OCI-LY7 (cell line): Measurements from ENCODE around the gene CCDC152.

ENCODE experiments used
- CTCF ChIP-seq: fragments of 200-600 bp; sonication (generic); conservative IDR thresholded peaks from 2 replicates; pipeline ENCODE4 v1.5.1; 2014; ENCODE audit warnings: mild to moderate bottlenecking, antibody characterized with exemption, low read length, moderate library complexity, mixed read lengths
- EZH2phosphoT487 ChIP-seq: fragments of 200-600 bp; sonication (generic); IDR thresholded peaks from 2 replicates; pipeline ENCODE4 v1.6.1; 2018; ENCODE audit warnings: low read depth, borderline replicate concordance, mild to moderate bottlenecking, mixed run types, antibody characterized with exemption, low read length, moderate library complexity, mixed read lengths

- no peak for TF ChIP-seq CTCF
- TF ChIP-seq EZH2phosphoT487 = no peak
Observed at GRCh38 chr5:42800748-42801330, 44.2 kb downstream of the CCDC152 start.
